Measurements from ENCODE around the gene CCDC71. TPM values are rescaled to one million over a fixed set of nuclear protein-coding genes. Genes with fewer than 3 reads are reported as not detected.

Gene CCDC71
- total and polyA plus RNA-seq, 2 of the 13 experiments (the other 11 are each of a cell fraction or from before 2014, with no cell fraction given) = 9.7 to 14.3 TPM

DNA sequence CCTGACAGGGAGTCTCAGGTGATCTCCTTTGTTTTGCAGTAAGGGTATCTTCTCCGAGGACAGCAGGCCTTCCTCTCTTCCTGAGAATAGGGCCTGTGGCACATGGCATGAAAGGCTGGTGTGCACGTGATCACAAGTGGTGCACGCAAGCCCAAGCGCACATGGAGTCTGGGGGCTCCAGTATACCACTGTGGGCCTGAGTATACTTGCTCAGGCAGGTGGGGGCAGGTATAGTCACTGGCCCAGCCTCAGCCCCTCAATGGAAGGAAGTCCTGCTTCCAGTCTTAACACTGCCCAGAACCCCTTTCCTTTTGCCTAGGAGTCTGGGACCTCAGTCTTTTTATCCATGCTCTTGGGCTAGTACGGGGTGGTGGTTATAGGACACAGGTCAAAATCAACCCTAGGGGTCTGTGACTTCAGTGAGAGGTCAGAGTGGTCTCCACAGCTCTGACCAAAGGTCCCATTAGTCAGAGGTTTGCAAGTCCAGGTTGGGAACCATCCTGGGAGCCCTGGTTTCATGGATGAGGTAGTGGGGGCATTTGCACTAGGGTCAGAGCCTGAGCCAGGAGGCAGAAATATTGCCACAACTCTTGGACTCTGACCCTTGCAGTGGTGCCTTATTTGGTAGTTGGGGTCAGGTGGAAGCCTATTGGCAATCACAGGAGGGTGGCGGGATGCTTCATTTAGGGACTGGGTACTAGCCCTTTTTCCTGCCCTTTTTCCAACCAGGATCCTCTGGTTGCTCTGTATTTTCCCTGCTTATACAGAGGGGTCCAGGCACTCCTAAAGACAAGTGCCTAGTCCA lies 823 bp upstream of the CCDC71 start (continued):
- TF ChIP-seq CHCHD3 (CRISPR knock-in tag; IDR thresholded peaks at IDR 0.05) (no peak), ZNF891 (CRISPR knock-in tag; IDR thresholded peaks at IDR 0.05) (no peak), ZNF235 (CRISPR knock-in tag; IDR thresholded peaks at IDR 0.05; ENCODE audit: borderline replicate concordance) (no peak), SP1 (IDR thresholded peaks at IDR 0.05) (no peak), SP1 (CRISPR knock-in tag; IDR thresholded peaks at IDR 0.05) (peak; percentile 5; the same call in 1 of the 2 replicates), ZNF660 (CRISPR knock-in tag; IDR thresholded peaks at IDR 0.05; ENCODE audit: borderline replicate concordance, low read depth) (no peak), ZZZ3 (CRISPR knock-in tag; IDR thresholded peaks at IDR 0.05; ENCODE audit: borderline replicate concordance) (no peak), TMF1 (CRISPR knock-in tag; IDR thresholded peaks at IDR 0.05; ENCODE audit: low read depth) (no peak), STAT5B (CRISPR knock-in tag; IDR thresholded peaks at IDR 0.05) (no peak), TCF7L2 (IDR thresholded peaks at IDR 0.05; ENCODE audit: low read depth, low read length) (no peak), REL (CRISPR knock-in tag; conservative IDR thresholded peaks at IDR 0.05) (no peak), HMGA1 (CRISPR knock-in tag; conservative IDR thresholded peaks at IDR 0.05) (no peak), SRF (IDR thresholded peaks at IDR 0.05; ENCODE audit: low read depth, low read length) (peak; percentile 97), NR2F6 (IDR thresholded peaks at IDR 0.05) (peak; percentile 49), NR2F6 (CRISPR knock-in tag; IDR thresholded peaks at IDR 0.05) (peak; percentile 67)
- TF ChIP-seq, protein P1, sequence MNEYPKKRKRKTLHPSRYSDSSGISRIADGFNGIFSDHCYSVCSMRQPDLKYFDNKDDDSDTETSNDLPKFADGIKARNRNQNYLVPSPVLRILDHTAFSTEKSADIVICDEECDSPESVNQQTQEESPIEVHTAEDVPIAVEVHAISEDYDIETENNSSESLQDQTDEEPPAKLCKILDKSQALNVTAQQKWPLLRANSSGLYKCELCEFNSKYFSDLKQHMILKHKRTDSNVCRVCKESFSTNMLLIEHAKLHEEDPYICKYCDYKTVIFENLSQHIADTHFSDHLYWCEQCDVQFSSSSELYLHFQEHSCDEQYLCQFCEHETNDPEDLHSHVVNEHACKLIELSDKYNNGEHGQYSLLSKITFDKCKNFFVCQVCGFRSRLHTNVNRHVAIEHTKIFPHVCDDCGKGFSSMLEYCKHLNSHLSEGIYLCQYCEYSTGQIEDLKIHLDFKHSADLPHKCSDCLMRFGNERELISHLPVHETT (CRISPR knock-in tag; conservative IDR thresholded peaks at IDR 0.05) = no peak
- TF ChIP-seq, protein P2, sequence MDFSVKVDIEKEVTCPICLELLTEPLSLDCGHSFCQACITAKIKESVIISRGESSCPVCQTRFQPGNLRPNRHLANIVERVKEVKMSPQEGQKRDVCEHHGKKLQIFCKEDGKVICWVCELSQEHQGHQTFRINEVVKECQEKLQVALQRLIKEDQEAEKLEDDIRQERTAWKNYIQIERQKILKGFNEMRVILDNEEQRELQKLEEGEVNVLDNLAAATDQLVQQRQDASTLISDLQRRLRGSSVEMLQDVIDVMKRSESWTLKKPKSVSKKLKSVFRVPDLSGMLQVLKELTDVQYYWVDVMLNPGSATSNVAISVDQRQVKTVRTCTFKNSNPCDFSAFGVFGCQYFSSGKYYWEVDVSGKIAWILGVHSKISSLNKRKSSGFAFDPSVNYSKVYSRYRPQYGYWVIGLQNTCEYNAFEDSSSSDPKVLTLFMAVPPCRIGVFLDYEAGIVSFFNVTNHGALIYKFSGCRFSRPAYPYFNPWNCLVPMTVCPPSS (IDR thresholded peaks at IDR 0.05) = no peak
- TF ChIP-seq, protein P3, sequence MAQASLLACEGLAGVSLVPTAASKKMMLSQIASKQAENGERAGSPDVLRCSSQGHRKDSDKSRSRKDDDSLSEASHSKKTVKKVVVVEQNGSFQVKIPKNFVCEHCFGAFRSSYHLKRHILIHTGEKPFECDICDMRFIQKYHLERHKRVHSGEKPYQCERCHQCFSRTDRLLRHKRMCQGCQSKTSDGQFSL (CRISPR knock-in tag; IDR thresholded peaks at IDR 0.05) = no peak
- TF ChIP-seq, protein P4, sequence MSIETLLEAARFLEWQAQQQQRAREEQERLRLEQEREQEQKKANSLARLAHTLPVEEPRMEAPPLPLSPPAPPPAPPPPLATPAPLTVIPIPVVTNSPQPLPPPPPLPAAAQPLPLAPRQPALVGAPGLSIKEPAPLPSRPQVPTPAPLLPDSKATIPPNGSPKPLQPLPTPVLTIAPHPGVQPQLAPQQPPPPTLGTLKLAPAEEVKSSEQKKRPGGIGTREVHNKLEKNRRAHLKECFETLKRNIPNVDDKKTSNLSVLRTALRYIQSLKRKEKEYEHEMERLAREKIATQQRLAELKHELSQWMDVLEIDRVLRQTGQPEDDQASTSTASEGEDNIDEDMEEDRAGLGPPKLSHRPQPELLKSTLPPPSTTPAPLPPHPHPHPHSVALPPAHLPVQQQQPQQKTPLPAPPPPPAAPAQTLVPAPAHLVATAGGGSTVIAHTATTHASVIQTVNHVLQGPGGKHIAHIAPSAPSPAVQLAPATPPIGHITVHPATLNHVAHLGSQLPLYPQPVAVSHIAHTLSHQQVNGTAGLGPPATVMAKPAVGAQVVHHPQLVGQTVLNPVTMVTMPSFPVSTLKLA (IDR thresholded peaks at IDR 0.05) = no peak
- TF ChIP-seq, protein P5, sequence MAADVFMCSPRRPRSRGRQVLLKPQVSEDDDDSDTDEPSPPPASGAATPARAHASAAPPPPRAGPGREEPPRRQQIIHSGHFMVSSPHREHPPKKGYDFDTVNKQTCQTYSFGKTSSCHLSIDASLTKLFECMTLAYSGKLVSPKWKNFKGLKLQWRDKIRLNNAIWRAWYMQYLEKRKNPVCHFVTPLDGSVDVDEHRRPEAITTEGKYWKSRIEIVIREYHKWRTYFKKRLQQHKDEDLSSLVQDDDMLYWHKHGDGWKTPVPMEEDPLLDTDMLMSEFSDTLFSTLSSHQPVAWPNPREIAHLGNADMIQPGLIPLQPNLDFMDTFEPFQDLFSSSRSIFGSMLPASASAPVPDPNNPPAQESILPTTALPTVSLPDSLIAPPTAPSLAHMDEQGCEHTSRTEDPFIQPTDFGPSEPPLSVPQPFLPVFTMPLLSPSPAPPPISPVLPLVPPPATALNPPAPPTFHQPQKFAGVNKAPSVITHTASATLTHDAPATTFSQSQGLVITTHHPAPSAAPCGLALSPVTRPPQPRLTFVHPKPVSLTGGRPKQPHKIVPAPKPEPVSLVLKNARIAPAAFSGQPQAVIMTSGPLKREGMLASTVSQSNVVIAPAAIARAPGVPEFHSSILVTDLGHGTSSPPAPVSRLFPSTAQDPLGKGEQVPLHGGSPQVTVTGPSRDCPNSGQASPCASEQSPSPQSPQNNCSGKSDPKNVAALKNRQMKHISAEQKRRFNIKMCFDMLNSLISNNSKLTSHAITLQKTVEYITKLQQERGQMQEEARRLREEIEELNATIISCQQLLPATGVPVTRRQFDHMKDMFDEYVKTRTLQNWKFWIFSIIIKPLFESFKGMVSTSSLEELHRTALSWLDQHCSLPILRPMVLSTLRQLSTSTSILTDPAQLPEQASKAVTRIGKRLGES (CRISPR knock-in tag; IDR thresholded peaks at IDR 0.05; ENCODE audit: borderline replicate concordance) = no peak
- TF ChIP-seq, protein P6, sequence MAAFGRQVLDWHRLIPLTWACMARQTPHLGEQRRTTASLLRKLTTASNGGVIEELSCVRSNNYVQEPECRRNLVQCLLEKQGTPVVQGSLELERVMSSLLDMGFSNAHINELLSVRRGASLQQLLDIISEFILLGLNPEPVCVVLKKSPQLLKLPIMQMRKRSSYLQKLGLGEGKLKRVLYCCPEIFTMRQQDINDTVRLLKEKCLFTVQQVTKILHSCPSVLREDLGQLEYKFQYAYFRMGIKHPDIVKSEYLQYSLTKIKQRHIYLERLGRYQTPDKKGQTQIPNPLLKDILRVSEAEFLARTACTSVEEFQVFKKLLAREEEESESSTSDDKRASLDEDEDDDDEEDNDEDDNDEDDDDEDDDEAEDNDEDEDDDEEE (CRISPR knock-in tag; IDR thresholded peaks at IDR 0.05) = no peak; the same call in 1 of the 2 replicates

Data from HepG2 (cell line).